ENCODE data around the gene CCT5.
A peak's percentile ranks its signal among the peaks of the same experiment; 100 is the strongest.
"Not testable (repeated sequence)": the region's sequence is repeated elsewhere in the genome, so short reads cannot be mapped to it uniquely, and the experiment has no call there.

The CCT5 gene

GRCh38 chr5:10279328-10279727 is 29.2 kb downstream of the CCT5 start:
- Histone ChIP-seq H3K36me3 (ENCODE audit: insufficient read depth, low read depth, low read length) (no peaks in the 10 kb centered on the region), H3K9ac (ENCODE audit: low read depth, low read length) (no peak overlapping the region), H3K27ac (ENCODE audit: low read length) (no peak overlapping the region), H3K27me3 (ENCODE audit: insufficient read depth, low read length) (no peaks in the 10 kb centered on the region), H3K4me1 (ENCODE audit: insufficient read depth, low read length) (peaks cover 4% of the 10 kb centered on the region; the same call in 1 of the 2 replicates), H3K9me3 (ENCODE audit: insufficient read depth, low read depth, low read length) (no peaks in the 10 kb centered on the region), H3K4me3 (ENCODE audit: low read length) (no peak overlapping the region)

- H3K9ac ChIP-seq (ENCODE audit: low read depth, low read length) = no peak overlapping the region
- no peak overlapping the region for H3K27ac ChIP-seq (ENCODE audit: low read length)
Observed at GRCh38 chr5:10279925-10280720, 30.0 kb downstream of the CCT5 start.

DNA sequence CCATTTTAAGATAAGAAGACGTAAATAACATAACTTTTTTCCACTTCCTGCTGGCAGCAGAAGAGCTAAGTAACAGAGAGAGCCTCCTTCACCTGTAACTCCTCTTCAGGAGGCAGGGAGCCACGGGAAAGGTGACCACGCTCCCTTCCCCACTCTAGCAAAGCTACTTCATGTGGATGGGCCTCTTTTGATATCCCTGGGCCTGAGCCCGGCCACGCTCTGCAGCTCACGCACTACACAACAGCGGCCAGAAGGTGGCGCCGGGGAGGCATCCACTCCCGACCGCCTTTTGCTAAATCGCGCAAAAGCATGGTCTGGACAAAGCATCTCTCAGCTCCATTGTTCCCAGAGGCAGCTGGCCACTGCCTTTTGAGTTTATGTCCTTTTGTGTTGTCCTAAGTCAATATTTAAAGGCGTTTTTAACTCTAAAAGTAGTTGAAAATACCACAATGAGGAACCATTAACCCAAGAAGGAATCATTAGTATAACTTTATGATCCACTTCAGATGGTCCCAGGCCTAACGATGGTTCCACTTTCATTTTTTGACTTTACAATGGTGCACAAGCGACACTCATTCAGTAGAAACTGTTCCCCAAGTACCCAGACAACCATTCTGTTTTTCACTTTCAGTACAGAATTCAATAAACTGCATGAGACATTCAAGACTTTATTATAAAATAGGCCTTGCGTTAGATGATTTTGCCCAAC is 34.0 kb downstream of the CCT5 start:
- H3K36me3 ChIP-seq (ENCODE audit: insufficient read depth, low read depth, low read length) = peaks cover 5% of the 10 kb centered on the region; the same call in 1 of the 2 replicates
- H3K27me3 ChIP-seq (ENCODE audit: insufficient read depth, low read length) = no peaks in the 10 kb centered on the region
- H3K4me3 ChIP-seq (ENCODE audit: low read length) = no peak overlapping the region
- H3K4me1 ChIP-seq (ENCODE audit: insufficient read depth, low read length) = no peaks in the 10 kb centered on the region
- H3K27ac ChIP-seq (ENCODE audit: low read length) = no peak overlapping the region
- H3K9ac ChIP-seq (ENCODE audit: low read depth, low read length) = no peak overlapping the region
- H3K9me3 ChIP-seq (ENCODE audit: insufficient read depth, low read depth, low read length) = no peaks in the 10 kb centered on the region

More at GRCh38 chr5:10279925-10280720, 30.0 kb downstream of the CCT5 start:
- no peaks in the 10 kb centered on the region for H3K27me3 ChIP-seq (ENCODE audit: insufficient read depth, low read length)
- H3K4me1 ChIP-seq (ENCODE audit: insufficient read depth, low read length) = peaks cover 4% of the 10 kb centered on the region; the same call in 1 of the 2 replicates
- no peaks in the 10 kb centered on the region for H3K36me3 ChIP-seq (ENCODE audit: insufficient read depth, low read depth, low read length)
- H3K4me3 ChIP-seq (ENCODE audit: low read length) = no peak overlapping the region
- H3K9me3 ChIP-seq (ENCODE audit: insufficient read depth, low read depth, low read length) = no peaks in the 10 kb centered on the region

- H3K9ac ChIP-seq (ENCODE audit: low read depth, low read length); H3K4me1 ChIP-seq (ENCODE audit: insufficient read depth, low read length); H3K4me3 ChIP-seq (ENCODE audit: low read length); H3K9me3 ChIP-seq (ENCODE audit: insufficient read depth, low read depth, low read length); H3K27ac ChIP-seq (ENCODE audit: low read length); H3K27me3 ChIP-seq (ENCODE audit: insufficient read depth, low read length); H3K36me3 ChIP-seq (ENCODE audit: insufficient read depth, low read depth, low read length): not testable (repeated sequence)
Observed at GRCh38 chr5:10285362-10285761, 35.3 kb downstream of the CCT5 start.

DNA sequence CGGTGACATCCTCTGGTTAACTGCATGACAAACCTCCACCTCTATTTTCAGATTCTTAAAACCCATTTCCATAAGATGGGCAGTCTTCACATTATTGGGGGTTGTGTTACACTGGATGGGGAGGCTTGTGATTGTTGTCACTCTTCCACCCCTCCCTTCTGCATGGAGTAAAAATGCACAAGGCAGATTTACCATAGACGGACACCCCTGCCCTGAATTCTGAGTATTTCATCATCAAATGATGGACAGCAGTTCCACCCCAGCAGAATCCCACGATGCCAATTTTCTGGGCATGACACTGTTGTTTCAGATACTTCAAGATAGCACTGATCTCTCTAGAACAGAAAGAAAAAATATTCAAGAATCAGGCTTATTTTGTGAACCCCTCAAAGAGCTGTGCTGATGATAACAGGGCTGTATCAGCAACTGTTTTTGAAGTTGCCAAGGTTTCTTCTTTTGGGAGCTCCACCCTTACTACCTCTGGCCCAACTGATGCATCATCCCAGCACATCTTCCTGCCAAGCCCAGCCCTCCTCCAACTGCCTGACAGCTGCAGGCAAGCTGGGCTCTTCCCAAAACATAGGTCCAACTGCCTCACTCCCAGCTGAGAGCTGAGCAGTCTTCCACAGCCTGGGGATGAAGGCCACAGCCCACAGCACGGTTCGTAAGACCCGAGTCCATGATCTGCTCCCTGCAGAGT is 36.2 kb downstream of the CCT5 start:
- Histone ChIP-seq H3K36me3 (ENCODE audit: insufficient read depth, low read depth, low read length) (peaks cover 5% of the 10 kb centered on the region; the same call in 1 of the 2 replicates), H3K9ac (ENCODE audit: low read depth, low read length) (no peak overlapping the region), H3K27ac (ENCODE audit: low read length) (no peak overlapping the region), H3K4me1 (ENCODE audit: insufficient read depth, low read length) (no peaks in the 10 kb centered on the region), H3K9me3 (ENCODE audit: insufficient read depth, low read depth, low read length) (no peaks in the 10 kb centered on the region), H3K27me3 (ENCODE audit: insufficient read depth, low read length) (no peaks in the 10 kb centered on the region), H3K4me3 (ENCODE audit: low read length) (no peak overlapping the region)

GRCh38 chr5:10286862-10287227 is 36.8 kb downstream of the CCT5 start:
- Histone ChIP-seq H3K9me3 (ENCODE audit: insufficient read depth, low read depth, low read length) (no peaks in the 10 kb centered on the region), H3K27ac (ENCODE audit: low read length) (no peak overlapping the region), H3K4me3 (ENCODE audit: low read length) (no peak overlapping the region), H3K36me3 (ENCODE audit: insufficient read depth, low read depth, low read length) (peaks cover 5% of the 10 kb centered on the region; the same call in 1 of the 2 replicates), H3K27me3 (ENCODE audit: insufficient read depth, low read length) (no peaks in the 10 kb centered on the region), H3K9ac (ENCODE audit: low read depth, low read length) (no peak overlapping the region), H3K4me1 (ENCODE audit: insufficient read depth, low read length) (no peaks in the 10 kb centered on the region)

DNA sequence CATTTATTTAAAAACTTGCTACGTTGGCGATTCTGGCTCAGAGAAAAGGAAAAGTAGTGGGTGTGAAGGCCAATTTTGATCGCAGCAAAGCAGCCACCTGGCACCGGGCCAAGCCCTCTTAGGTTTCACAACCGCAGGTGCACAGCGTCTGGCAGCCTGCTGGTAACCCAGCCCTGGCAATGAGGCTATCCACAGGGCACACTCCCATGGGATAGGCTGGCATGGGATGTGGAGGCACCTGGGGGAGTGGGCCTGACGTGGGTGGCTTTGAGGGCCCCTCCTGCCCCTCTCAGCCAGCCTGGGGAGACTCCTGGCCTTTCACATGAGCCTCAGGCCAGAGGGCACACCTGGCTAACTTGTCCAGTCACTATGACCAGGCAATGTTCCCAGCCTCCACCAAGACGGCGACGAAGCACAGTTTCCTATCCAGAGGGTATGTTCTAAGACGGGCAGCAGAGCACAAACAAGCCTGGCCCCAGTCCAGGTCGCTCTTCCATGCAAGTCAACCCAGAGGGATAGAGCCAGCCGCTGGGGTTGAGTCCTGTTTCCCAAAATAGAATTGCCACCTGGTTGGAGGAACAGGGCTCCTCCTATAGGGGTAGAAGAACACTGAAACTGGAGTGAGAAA is 38.6 kb downstream of the CCT5 start:
- no peak overlapping the region for H3K9ac ChIP-seq (ENCODE audit: low read depth, low read length)
- H3K4me3 ChIP-seq (ENCODE audit: low read length) = no peak overlapping the region
- H3K4me1 ChIP-seq (ENCODE audit: insufficient read depth, low read length) = no peaks in the 10 kb centered on the region

GRCh38 chr5:10289353-10289752 is 39.3 kb downstream of the CCT5 start:
- H3K9me3 ChIP-seq (ENCODE audit: insufficient read depth, low read depth, low read length) = no peaks in the 10 kb centered on the region
- no peaks in the 10 kb centered on the region for H3K27me3 ChIP-seq (ENCODE audit: insufficient read depth, low read length)
- no peak overlapping the region for H3K9ac ChIP-seq (ENCODE audit: low read depth, low read length)
- H3K4me3 ChIP-seq (ENCODE audit: low read length) = no peak overlapping the region
- no peak overlapping the region for H3K27ac ChIP-seq (ENCODE audit: low read length)
- H3K36me3 ChIP-seq (ENCODE audit: insufficient read depth, low read depth, low read length) = peaks cover 5% of the 10 kb centered on the region; the same call in 1 of the 2 replicates
- H3K4me1 ChIP-seq (ENCODE audit: insufficient read depth, low read length) = no peaks in the 10 kb centered on the region

More for the DNA sequence above, 38.6 kb downstream of the CCT5 start:
- Histone ChIP-seq H3K36me3 (ENCODE audit: insufficient read depth, low read depth, low read length) (peaks cover 5% of the 10 kb centered on the region; the same call in 1 of the 2 replicates), H3K27ac (ENCODE audit: low read length) (no peak overlapping the region), H3K9me3 (ENCODE audit: insufficient read depth, low read depth, low read length) (no peaks in the 10 kb centered on the region), H3K27me3 (ENCODE audit: insufficient read depth, low read length) (no peaks in the 10 kb centered on the region)

DNA sequence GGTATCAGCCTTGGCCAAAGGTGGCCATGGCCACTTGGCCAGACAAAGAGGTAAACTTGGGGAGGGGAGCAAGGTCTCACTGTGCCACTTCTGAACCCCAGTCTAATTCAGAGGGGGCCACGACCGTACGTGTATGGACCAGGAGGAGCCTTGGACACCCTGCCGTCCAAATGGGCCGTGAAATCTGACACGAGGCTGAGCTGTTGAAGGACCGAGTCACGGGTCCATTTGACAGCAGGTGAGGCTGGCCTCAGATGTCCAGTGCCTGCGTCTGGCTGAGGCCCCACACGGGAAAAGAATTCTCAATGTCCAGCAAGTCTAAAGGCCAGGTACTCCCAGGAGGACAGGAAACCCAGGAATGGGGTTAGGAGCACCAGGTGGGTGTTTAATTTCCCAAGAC is 39.9 kb downstream of the CCT5 start:
- no peaks in the 10 kb centered on the region for H3K9me3 ChIP-seq (ENCODE audit: insufficient read depth, low read depth, low read length)
- no peaks in the 10 kb centered on the region for H3K4me1 ChIP-seq (ENCODE audit: insufficient read depth, low read length)
- H3K27me3 ChIP-seq (ENCODE audit: insufficient read depth, low read length) = no peaks in the 10 kb centered on the region
- H3K36me3 ChIP-seq (ENCODE audit: insufficient read depth, low read depth, low read length) = peaks cover 5% of the 10 kb centered on the region; the same call in 1 of the 2 replicates
- H3K9ac ChIP-seq (ENCODE audit: low read depth, low read length) = no peak overlapping the region
- peak overlapping the region; percentile 37 for H3K27ac ChIP-seq (ENCODE audit: low read length)
- H3K4me3 ChIP-seq (ENCODE audit: low read length) = no peak overlapping the region

GRCh38 chr5:10290438-10290837 is 40.4 kb downstream of the CCT5 start:
- Histone ChIP-seq H3K4me1 (ENCODE audit: insufficient read depth, low read length) (no peaks in the 10 kb centered on the region), H3K36me3 (ENCODE audit: insufficient read depth, low read depth, low read length) (peaks cover 5% of the 10 kb centered on the region; the same call in 1 of the 2 replicates), H3K27me3 (ENCODE audit: insufficient read depth, low read length) (no peaks in the 10 kb centered on the region), H3K9me3 (ENCODE audit: insufficient read depth, low read depth, low read length) (no peaks in the 10 kb centered on the region), H3K4me3 (ENCODE audit: low read length) (no peak overlapping the region), H3K9ac (ENCODE audit: low read depth, low read length) (no peak overlapping the region), H3K27ac (ENCODE audit: low read length) (no peak overlapping the region)

DNA sequence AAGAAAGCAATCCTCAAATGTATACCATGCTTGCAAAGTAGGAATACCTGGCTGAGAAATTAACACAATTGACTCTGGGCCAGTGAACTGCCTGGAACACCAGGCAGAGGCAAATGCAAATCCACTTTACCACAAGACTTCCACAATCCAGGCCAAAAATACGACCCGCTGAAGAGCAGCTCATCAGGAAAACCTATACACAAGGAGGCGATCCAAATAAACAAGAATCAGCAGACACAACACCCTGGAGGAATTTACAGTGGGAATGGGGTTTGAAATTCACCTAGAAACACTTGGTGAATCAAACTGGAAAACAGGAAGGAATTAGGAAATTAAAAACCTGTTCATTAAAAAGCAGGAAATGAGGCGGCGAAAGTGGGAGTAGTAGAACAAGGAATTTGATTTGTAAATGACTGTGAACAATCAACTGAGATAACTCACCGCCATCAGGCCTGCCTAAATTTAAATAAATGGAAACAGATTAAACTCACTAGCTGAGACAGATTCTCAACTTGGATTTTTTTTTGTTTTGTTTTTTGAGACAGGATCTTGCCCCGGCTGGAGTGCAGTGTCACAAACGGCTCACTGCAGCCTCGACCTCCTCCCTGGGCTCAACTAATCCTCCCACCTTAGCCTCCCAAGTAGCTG is 41.7 kb downstream of the CCT5 start:
- no peak overlapping the region for H3K27ac ChIP-seq (ENCODE audit: low read length)

More for the DNA sequence above, 41.7 kb downstream of the CCT5 start:
- H3K27me3 ChIP-seq (ENCODE audit: insufficient read depth, low read length) = no peaks in the 10 kb centered on the region
- no peaks in the 10 kb centered on the region for H3K36me3 ChIP-seq (ENCODE audit: insufficient read depth, low read depth, low read length)
- no peak overlapping the region for H3K9ac ChIP-seq (ENCODE audit: low read depth, low read length)
- no peaks in the 10 kb centered on the region for H3K4me1 ChIP-seq (ENCODE audit: insufficient read depth, low read length)
- no peak overlapping the region for H3K4me3 ChIP-seq (ENCODE audit: low read length)
- H3K9me3 ChIP-seq (ENCODE audit: insufficient read depth, low read depth, low read length) = no peaks in the 10 kb centered on the region
